Upper lobe of left lung (tissue), 6 donors: ENCODE data around the gene PHF20. TPM values are rescaled to one million over a fixed set of nuclear protein-coding genes. Genes with fewer than 3 reads are reported as not detected.

ENCODE experiments used
- ATAC-seq, 2 donors: fragments of 200-7000 bp; cut with Tn5 transposase; one replicate each; pipeline ENCODE4 v1.9.1; 2022; ENCODE audit warnings: mild to moderate bottlenecking in 2 of 2, moderate library complexity in 2 of 2; ENCODE audit not compliant: low FRiP score in 2 of 2
- DNase-seq, 2 donors: peaks; one replicate each; pipeline ENCODE4 v3.0.0-alpha.2; 2019 to 2020
- H3K27ac ChIP-seq, 4 donors: fragments of 200-600 bp; sonication (generic); one replicate each; pipeline ENCODE4 v1.5.1; 2016 to 2019
- H3K27me3 ChIP-seq, 4 donors: fragments of 200-600 bp; sonication (generic); one replicate each; pipeline ENCODE4 v1.5.1; 2017 to 2019
- H3K36me3 ChIP-seq, 4 donors: fragments of 200-600 bp; sonication (generic); one replicate each; pipeline ENCODE4 v1.5.1; 2016 to 2019
- H3K4me1 ChIP-seq, 4 donors: fragments of 200-600 bp; sonication (generic); one replicate each; pipeline ENCODE4 v1.5.1; 2018 to 2019
- H3K4me3 ChIP-seq, 4 donors: fragments of 200-600 bp; sonication (generic); one replicate each; pipeline ENCODE4 v1.5.1; 2017 to 2019; ENCODE audit warnings: mild to moderate bottlenecking in 2 of 4, moderate library complexity in 1 of 4
- H3K9me3 ChIP-seq, 4 donors: fragments of 200-600 bp; sonication (generic); one replicate each; pipeline ENCODE4 v1.5.1; 2018 to 2019
- EP300 ChIP-seq, 4 donors: sonication (generic); formaldehyde crosslinking; IDR thresholded peaks; one replicate each; pipeline ENCODE4 v1.5.1; 2017; ENCODE audit warnings: antibody characterized with exemption in 4 of 4, control low read depth in 2 of 4
- POLR2A ChIP-seq, 4 donors: fragments of 450-650 bp; IDR thresholded peaks; one replicate each; pipeline ENCODE4 v1.5.1; 2016 to 2017; ENCODE audit warnings: antibody characterized with exemption in 4 of 4, mild to moderate bottlenecking in 2 of 4
- POLR2AphosphoS5 ChIP-seq, 2 donors: sonication (generic); formaldehyde crosslinking; IDR thresholded peaks; one replicate each; pipeline ENCODE4 v1.5.1; 2017; ENCODE audit warnings: antibody characterized with exemption in 2 of 2
- WGBS, 2 donors: methylation state at CpG; one replicate each; pipeline ENCODE4 v1.1.5; 2017 to 2018; 5-methylcytosine and 5-hydroxymethylcytosine counted together
- total RNA-seq, 6 donors: library from RNA; depleted of rRNA in 4 of 6; stranded (reverse); fragments of >200 nt in 4 of 6; gene quantifications; one replicate each; pipeline versions ENCODE4 v1.1.0 to v1.2.1, GENCODE V29; 2016 to 2021
- TF ChIP-seq, protein P1 (sequence below), 6 experiments: fragments of 450-650 bp in 4 of 6; fragments of 200-600 bp in 2 of 6; sonication (generic) in 2 of 6; IDR thresholded peaks; one replicate each; pipeline ENCODE4 v1.5.1; 2016 to 2019; ENCODE audit warnings: antibody characterized with exemption in 6 of 6
- donor health status: DM: no; HTN: no; CAD: no; lungs with moderate emphysema.
- donor health status: DM: no; HTN: yes; CAD: no; lungs with severe emphysema.

Gene PHF20
- total RNA-seq, 6 donors from 2014 or later = 29.9 to 65.9 (median 42.5) TPM

DNA sequence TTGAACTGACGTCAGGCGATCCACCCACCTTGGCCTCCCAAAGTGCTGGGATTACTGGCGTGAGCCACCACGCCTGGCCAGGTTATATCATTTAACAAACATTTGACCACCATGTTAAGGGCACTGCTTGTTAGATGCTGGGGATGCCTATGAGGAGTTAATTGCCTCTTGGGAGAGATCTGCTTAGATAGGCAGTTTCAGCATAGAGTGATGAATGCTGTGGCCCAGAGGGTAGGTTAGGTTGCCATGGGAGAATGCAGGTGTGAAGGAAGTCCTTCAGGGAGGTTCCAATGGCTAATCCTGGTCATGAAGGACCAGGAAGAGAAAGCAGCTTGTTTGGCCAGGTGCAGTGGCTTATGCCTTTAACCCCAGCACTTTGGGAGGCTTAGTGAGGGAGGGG, 17.0 kb downstream of the PHF20 start:
- H3K4me3 ChIP-seq = no peak overlapping the region
- WGBS, 2 donors = 95 to 100% methylated on average over 4 of the region's 4 CpGs
- H3K36me3 ChIP-seq = peaks cover 0 to 4% (median 0%) of the 10 kb centered on the region in 4 donors
- DNase-seq (no peak), ATAC-seq (peak in 1 of 2 donors; percentile 38)
- H3K27ac ChIP-seq = no peak overlapping the region
- H3K9me3 ChIP-seq = no peaks in the 10 kb centered on the region
- H3K27me3 ChIP-seq = no peaks in the 10 kb centered on the region
- peaks cover 4 to 15% (median 14%) of the 10 kb centered on the region in 4 donors for H3K4me1 ChIP-seq
- TF ChIP-seq, protein P1, sequence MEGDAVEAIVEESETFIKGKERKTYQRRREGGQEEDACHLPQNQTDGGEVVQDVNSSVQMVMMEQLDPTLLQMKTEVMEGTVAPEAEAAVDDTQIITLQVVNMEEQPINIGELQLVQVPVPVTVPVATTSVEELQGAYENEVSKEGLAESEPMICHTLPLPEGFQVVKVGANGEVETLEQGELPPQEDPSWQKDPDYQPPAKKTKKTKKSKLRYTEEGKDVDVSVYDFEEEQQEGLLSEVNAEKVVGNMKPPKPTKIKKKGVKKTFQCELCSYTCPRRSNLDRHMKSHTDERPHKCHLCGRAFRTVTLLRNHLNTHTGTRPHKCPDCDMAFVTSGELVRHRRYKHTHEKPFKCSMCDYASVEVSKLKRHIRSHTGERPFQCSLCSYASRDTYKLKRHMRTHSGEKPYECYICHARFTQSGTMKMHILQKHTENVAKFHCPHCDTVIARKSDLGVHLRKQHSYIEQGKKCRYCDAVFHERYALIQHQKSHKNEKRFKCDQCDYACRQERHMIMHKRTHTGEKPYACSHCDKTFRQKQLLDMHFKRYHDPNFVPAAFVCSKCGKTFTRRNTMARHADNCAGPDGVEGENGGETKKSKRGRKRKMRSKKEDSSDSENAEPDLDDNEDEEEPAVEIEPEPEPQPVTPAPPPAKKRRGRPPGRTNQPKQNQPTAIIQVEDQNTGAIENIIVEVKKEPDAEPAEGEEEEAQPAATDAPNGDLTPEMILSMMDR (IDR thresholded peaks at IDR 0.05) = no peak
- TF ChIP-seq EP300 (IDR thresholded peaks at IDR 0.05) (no peak), POLR2AphosphoS5 (IDR thresholded peaks at IDR 0.05) (no peak)

GRCh38 chr20:35791097-35791496, 19.3 kb downstream of the PHF20 start:
- Histone ChIP-seq H3K4me1 (peaks cover 4 to 17% (median 15%) of the 10 kb centered on the region in 4 donors), H3K4me3 (no peak overlapping the region), H3K36me3 (peaks cover 0 to 4% (median 0%) of the 10 kb centered on the region in 4 donors), H3K27ac (no peak overlapping the region), H3K9me3 (no peaks in the 10 kb centered on the region), H3K27me3 (no peaks in the 10 kb centered on the region)
- TF ChIP-seq, protein P1 (IDR thresholded peaks at IDR 0.05) = no peak
- TF ChIP-seq POLR2A (IDR thresholded peaks at IDR 0.05) = no peak
- TF ChIP-seq EP300 (IDR thresholded peaks at IDR 0.05) = no peak
- no peak for TF ChIP-seq POLR2AphosphoS5 (IDR thresholded peaks at IDR 0.05)
- DNase-seq = no peak
- WGBS, 2 donors = 97 to 100% methylated on average over 5 of the region's 5 CpGs
- no peak for ATAC-seq

DNA sequence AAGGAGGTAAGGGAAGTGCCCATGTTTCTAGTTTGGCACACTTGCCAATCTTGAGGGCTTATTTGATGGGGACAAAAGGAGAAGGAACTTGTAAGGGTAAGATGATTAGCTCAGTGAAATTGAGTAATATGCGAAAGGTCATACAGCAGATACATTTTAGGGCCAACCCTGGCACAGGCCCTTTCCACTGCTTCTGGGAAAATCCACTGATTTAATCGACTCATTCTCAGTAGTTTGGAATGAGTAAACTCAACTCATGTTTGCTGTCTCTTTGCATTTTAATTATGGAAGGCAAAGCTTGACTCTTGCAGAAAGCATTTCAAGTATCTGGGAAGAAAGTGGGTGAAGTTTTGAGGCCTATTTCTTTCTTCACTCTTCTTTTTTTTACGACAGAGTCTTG, 20.0 kb downstream of the PHF20 start:
- peak overlapping the region; percentile 50 to 75 (median 60) for H3K27ac ChIP-seq
- DNase-seq = peak in 1 of 2 donors; percentile 25
- no peak overlapping the region for H3K4me3 ChIP-seq
- H3K27me3 ChIP-seq = no peaks in the 10 kb centered on the region
- H3K9me3 ChIP-seq = no peaks in the 10 kb centered on the region
- 32 to 54% methylated on average over 3 of the region's 3 CpGs for WGBS, 2 donors
- TF ChIP-seq POLR2AphosphoS5 (IDR thresholded peaks at IDR 0.05) (peak in 1 of 2 donors; percentile 48), EP300 (IDR thresholded peaks at IDR 0.05) (no peak), POLR2A (IDR thresholded peaks at IDR 0.05) (no peak)
- TF ChIP-seq, protein P1 (IDR thresholded peaks at IDR 0.05) = no peak
- ATAC-seq = peak; percentile 17 to 84
- H3K36me3 ChIP-seq = peaks cover 0 to 4% (median 0%) of the 10 kb centered on the region in 4 donors
- peaks cover 4 to 25% (median 22%) of the 10 kb centered on the region in 4 donors for H3K4me1 ChIP-seq

GRCh38 chr20:35792740-35793139, 20.9 kb downstream of the PHF20 start:
- no peaks in the 10 kb centered on the region for H3K9me3 ChIP-seq
- TF ChIP-seq EP300 (IDR thresholded peaks at IDR 0.05) = no peak
- TF ChIP-seq, protein P1 (IDR thresholded peaks at IDR 0.05) = no peak
- no peak for TF ChIP-seq POLR2AphosphoS5 (IDR thresholded peaks at IDR 0.05)
- TF ChIP-seq POLR2A (IDR thresholded peaks at IDR 0.05) = no peak
- peak overlapping the region in 3 of 4 donors; percentile 33 to 75 (median 67) for H3K27ac ChIP-seq
- no peak for DNase-seq
- ATAC-seq = no peak
- 97 to 98% methylated on average over 4 of the region's 4 CpGs for WGBS, 2 donors
- H3K4me3 ChIP-seq = no peak overlapping the region
- no peaks in the 10 kb centered on the region for H3K36me3 ChIP-seq
- H3K4me1 ChIP-seq = peaks cover 4 to 30% (median 25%) of the 10 kb centered on the region in 4 donors
- no peaks in the 10 kb centered on the region for H3K27me3 ChIP-seq

DNA sequence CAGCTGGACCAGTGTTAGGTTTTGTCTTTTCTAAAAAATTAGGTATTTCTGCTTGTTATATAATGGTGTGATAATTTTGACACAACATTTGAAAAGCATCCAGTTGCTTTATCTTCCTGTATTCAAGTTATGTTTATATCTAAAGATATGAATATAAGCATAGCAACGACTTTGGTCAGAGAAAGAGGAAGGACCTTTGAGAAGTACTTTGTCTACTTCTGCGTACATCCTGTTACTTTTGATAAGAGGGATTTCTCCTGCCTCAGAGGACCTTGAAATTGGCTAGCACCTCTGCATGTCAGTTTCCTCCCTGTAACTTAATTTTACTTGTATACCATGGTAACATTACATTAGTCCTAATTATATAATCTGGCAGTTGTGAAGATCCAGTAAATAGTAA, 24.8 kb downstream of the PHF20 start:
- 9 to 14% methylated on average over 2 of the region's 2 CpGs for WGBS, 2 donors
- Histone ChIP-seq H3K36me3 (peaks cover 0 to 8% (median under 1%) of the 10 kb centered on the region in 4 donors), H3K27me3 (no peaks in the 10 kb centered on the region), H3K4me1 (peaks cover 3 to 30% (median 23%) of the 10 kb centered on the region in 4 donors), H3K9me3 (no peaks in the 10 kb centered on the region), H3K27ac (peak overlapping the region; percentile 31 to 79 (median 42)), H3K4me3 (no peak overlapping the region)
- peak in 1 of 2 donors; percentile 43 for ATAC-seq
- no peak for DNase-seq
- TF ChIP-seq POLR2AphosphoS5 (IDR thresholded peaks at IDR 0.05) = peak in 1 of 2 donors; percentile 66
- TF ChIP-seq, protein P1 (IDR thresholded peaks at IDR 0.05) = no peak
- TF ChIP-seq EP300 (IDR thresholded peaks at IDR 0.05) = peak in 2 of 4 donors; percentile 11 to 33
- TF ChIP-seq POLR2A (IDR thresholded peaks at IDR 0.05) = no peak
